Measurements from ENCODE around the gene WDR73.
"Not testable (repeated sequence)": the region's sequence is repeated elsewhere in the genome, so short reads cannot be mapped to it uniquely, and the experiment has no call there.

Gene WDR73

GRCh38 chr15:84653910-84654688, at the start of gene WDR73:
Gene WDR73, minus strand, starts transcription at chr15:84654283. Its CDS starts 9 bp downstream, at chr15:84654274.
- DNase-seq, result peak; percentile 94

GRCh38 chr15:84703808-84704207, 49.7 kb upstream of the WDR73 start:
- no peak for DNase-seq

GRCh38 chr15:84702961-84703482, 48.9 kb upstream of the WDR73 start:
- no peak for DNase-seq

GRCh38 chr15:84699538-84700191, 45.6 kb upstream of the WDR73 start:
- DNase-seq, result no peak

- no peak for DNase-seq
Measured at GRCh38 chr15:84697236-84697990, 43.3 kb upstream of the WDR73 start.

- no peak for DNase-seq
Measured at GRCh38 chr15:84696757-84697156, 42.7 kb upstream of the WDR73 start.

GRCh38 chr15:84690342-84690741, 36.3 kb upstream of the WDR73 start:
- DNase-seq, result no peak

- no peak for DNase-seq
Measured at GRCh38 chr15:84689858-84690257, 35.8 kb upstream of the WDR73 start.

GRCh38 chr15:84686446-84686845, 32.4 kb upstream of the WDR73 start:
- not testable (repeated sequence) for DNase-seq

- DNase-seq, result no peak
Measured at GRCh38 chr15:84685304-84685703, 31.2 kb upstream of the WDR73 start.

GRCh38 chr15:84684092-84684491, 30.0 kb upstream of the WDR73 start:
- no peak for DNase-seq

- no peak for DNase-seq
Measured at GRCh38 chr15:84681831-84682230, 27.7 kb upstream of the WDR73 start.

GRCh38 chr15:84671211-84671610, 17.1 kb upstream of the WDR73 start:
- DNase-seq, result no peak

- no peak for DNase-seq
Measured at GRCh38 chr15:84669726-84670125, 15.6 kb upstream of the WDR73 start.

GRCh38 chr15:84668221-84668982, 14.3 kb upstream of the WDR73 start:
- DNase-seq, result no peak

- DNase-seq, result no peak
Measured at GRCh38 chr15:84666373-84666772, 12.3 kb upstream of the WDR73 start.

- DNase-seq, result no peak
Measured at GRCh38 chr15:84661001-84661400, 6.9 kb upstream of the WDR73 start.

GRCh38 chr15:84659904-84660781, 6.1 kb upstream of the WDR73 start:
- no peak for DNase-seq

- DNase-seq, result no peak
Measured at GRCh38 chr15:84658788-84659411, 4.8 kb upstream of the WDR73 start.

GRCh38 chr15:84658080-84658787, 4.2 kb upstream of the WDR73 start, which contains the start of gene NMB:
Gene NMB, minus strand, starts transcription at chr15:84658199. Its CDS starts 47 bp downstream, at chr15:84658152.
- DNase-seq, result peak; percentile 32

- no peak for DNase-seq
Measured at GRCh38 chr15:84657748-84658079, 3.6 kb upstream of the WDR73 start.

All from NK-92 treated with Interleukin-12 subunit alpha and Interleukin-12 subunit beta, amount 100 ng/mL, for 24 hours (cell line).